Pancreas (tissue), 10 donors: ENCODE measurements around the gene GPX7. TPM values are rescaled to one million over a fixed set of nuclear protein-coding genes. Genes with fewer than 3 reads are reported as not detected.

ENCODE experiments used
- ATAC-seq, 4 donors: fragments of 200-7000 bp; cut with Tn5 transposase; one replicate each; pipeline versions ENCODE4 v1.8.0 to v1.9.1; 2020; ENCODE audit warnings: mild to moderate bottlenecking in 4 of 4, moderate library complexity in 4 of 4
- DNase-seq, 6 donors: peaks; one replicate each; pipeline ENCODE4 v3.0.0-alpha.2; 2020
- FAIRE-seq: peaks from 2 replicates; lab custom pipeline; 2012; peaks lifted over from hg19 to GRCh38; lab: Jason Lieb, UNC
- H3K27ac ChIP-seq, 4 donors: fragments of 200-600 bp; sonication (generic); 1 replicate in 3 of 4; 2 replicates in 1 of 4; pipeline versions ENCODE4 v1.5.0 to v1.8.0; 2020
- H3K27me3 ChIP-seq, 4 donors: fragments of 200-600 bp; one replicate each; pipeline ENCODE4 v1.8.0; 2021
- H3K36me3 ChIP-seq, 3 donors: fragments of 200-600 bp; sonication (generic) in 1 of 3; one replicate each; pipeline versions ENCODE4 v1.5.0 to v1.8.0; 2020 to 2021
- H3K4me1 ChIP-seq, 3 donors: fragments of 200-600 bp; one replicate each; pipeline ENCODE4 v1.8.0; 2021
- H3K4me3 ChIP-seq, 4 donors: fragments of 200-600 bp; sonication (generic) in 2 of 4; one replicate each; pipeline versions ENCODE4 v1.5.0 to v1.8.0; 2020 to 2021
- H3K9me3 ChIP-seq, 4 donors: fragments of 200-600 bp; one replicate each; pipeline ENCODE4 v1.8.0; 2021
- CTCF ChIP-seq, 4 donors: fragments of 200-600 bp; sonication (generic) in 3 of 4; IDR thresholded peaks; one replicate each; pipeline versions ENCODE4 v1.5.0 to v1.8.0; 2021; ENCODE audit warnings: antibody characterized with exemption in 4 of 4
- WGBS, 2 donors: extraction: QIAGEN DNeasy Blood & Tissue Kit; methylation state at CpG; one replicate each; pipeline ENCODE4 v1.1.7; 2013; 5-methylcytosine and 5-hydroxymethylcytosine counted together
- intact Hi-C, 3 donors: fragments of 100-400 bp; cut with DNase I; formaldehyde crosslinking; loops; one replicate each; pipeline versions ENCODE4 v1.11.1 to v1.14.2; 2022
- polyA plus RNA-seq, 2 donors: library from polyadenylated mRNA; stranded (reverse); fragments of 200-250 nt; gene quantifications; one replicate each; pipeline ENCODE4 v1.2.3, GENCODE V29; 2013
- total RNA-seq, 6 donors: library from RNA; stranded (reverse); fragmentation: NEBNext Ultra II Directional in 4 of 6; extraction: Animal tissue kit (Norgen Biotek cat#: 25700) in 4 of 6; gene quantifications; one replicate each; pipeline versions ENCODE4 v1.2.1 to v1.2.4, GENCODE V29; 2021 to 2023
- donor health status: healthy with polysubstance abuse.
- donor health status: DM: no; HTN: no; CAD: no; lungs with moderate emphysema.
- donor health status: DM: no; HTN: no; CAD: no.
- donor health status: control.
- donor health status: control.
- donor health status: Bipolar disorder and iron deficiency.
- donor health status: DM: yes; HTN: yes; CAD: no.
- donor health status: DM: no; HTN: no; CAD: no.
- donor health status: DM: no; HTN: no; CAD: no.
- donor health status: DM: yes; HTN: yes; CAD: no.

GPX7 gene
- total and polyA plus RNA-seq, 8 donors: 3.4 to 14.6 (median 9.0) TPM

GRCh38 chr1:52640697-52641096 is 38.5 kb downstream of the GPX7 start:
- Histone ChIP-seq H3K4me3 (no peak overlapping the region), H3K36me3 (no peaks in the 10 kb centered on the region), H3K4me1 (no peaks in the 10 kb centered on the region), H3K27me3 (no peaks in the 10 kb centered on the region), H3K27ac (no peak overlapping the region), H3K9me3 (no peaks in the 10 kb centered on the region)
- no peak for ATAC-seq
- intact Hi-C loops: no loop called here
- no peak for FAIRE-seq
- no peak for TF ChIP-seq CTCF (IDR thresholded peaks at IDR 0.05)
- 88 to 94% methylated on average over 6 of the region's 6 CpGs for whole genome bisulfite sequencing, 2 donors
- no peak for DNase-seq

GRCh38 chr1:52641307-52641706 is 39.1 kb downstream of the GPX7 start:
- Histone ChIP-seq H3K4me1 (no peaks in the 10 kb centered on the region), H3K36me3 (no peaks in the 10 kb centered on the region), H3K9me3 (no peaks in the 10 kb centered on the region), H3K4me3 (no peak overlapping the region), H3K27me3 (no peaks in the 10 kb centered on the region), H3K27ac (no peak overlapping the region)
- DNase-seq (no peak), FAIRE-seq (no peak), ATAC-seq (no peak)
- intact Hi-C loops: no loop called here
- 78 to 84% methylated on average over 4 of the region's 4 CpGs for WGBS, 2 donors
- no peak for TF ChIP-seq CTCF (IDR thresholded peaks at IDR 0.05)

GRCh38 chr1:52645261-52645660 is 43.1 kb downstream of the GPX7 start:
- Histone ChIP-seq H3K27me3 (no peaks in the 10 kb centered on the region), H3K36me3 (no peaks in the 10 kb centered on the region), H3K4me1 (no peaks in the 10 kb centered on the region), H3K9me3 (no peaks in the 10 kb centered on the region), H3K4me3 (no peak overlapping the region), H3K27ac (no peak overlapping the region)
- FAIRE-seq: no peak
- intact Hi-C loops: no loop called here
- WGBS, 2 donors: 63 to 65% methylated on average over 6 of the region's 6 CpGs
- TF ChIP-seq CTCF (IDR thresholded peaks at IDR 0.05): no peak
- no peak for DNase-seq
- no peak for ATAC-seq

GRCh38 chr1:52651904-52652303 is 49.7 kb downstream of the GPX7 start:
- no peak for FAIRE-seq
- Histone ChIP-seq H3K9me3 (no peaks in the 10 kb centered on the region), H3K27me3 (no peaks in the 10 kb centered on the region), H3K4me3 (no peak overlapping the region), H3K4me1 (peaks cover 0 to 11% (median 9%) of the 10 kb centered on the region in 3 donors), H3K36me3 (no peaks in the 10 kb centered on the region), H3K27ac (peak overlapping the region in 1 of 4 donors; percentile 36)
- WGBS, 2 donors: 19 to 20% methylated on average over 1 of the region's 1 CpG
- peak in 5 of 6 donors; percentile 48 to 83 (median 62) for DNase-seq
- ATAC-seq: peak; percentile 96 to 99 (median 98)
- TF ChIP-seq CTCF (IDR thresholded peaks at IDR 0.05): no peak
- intact Hi-C loops: no loop called here

GRCh38 chr1:52653207-52653849 is 51.2 kb downstream of the GPX7 start:
- DNase-seq: no peak
- WGBS, 2 donors: 97 to 98% methylated on average over 5 of the region's 5 CpGs
- Histone ChIP-seq H3K4me1 (peaks cover 0 to 11% (median 9%) of the 10 kb centered on the region in 3 donors), H3K27me3 (no peaks in the 10 kb centered on the region), H3K4me3 (no peak overlapping the region), H3K36me3 (no peaks in the 10 kb centered on the region), H3K9me3 (no peaks in the 10 kb centered on the region), H3K27ac (no peak overlapping the region)
- no peak for TF ChIP-seq CTCF (IDR thresholded peaks at IDR 0.05)
- FAIRE-seq: no peak
- ATAC-seq: no peak
- intact Hi-C loops: no loop called here
